ENCODE measurements around the gene KRT36. TPM values are rescaled to one million over a fixed set of nuclear protein-coding genes. Genes with fewer than 3 reads are reported as not detected.

Gene KRT36
- total and polyA plus RNA-seq, 2 of the 8 experiments (the other 6 are each of a cell fraction or from before 2014, with no cell fraction given), result not detected

GRCh38 chr17:41523225-41523593, 33.5 kb upstream of the KRT36 start (continued):
- TF ChIP-seq CHD7 (IDR thresholded peaks at IDR 0.05; ENCODE audit: insufficient replicate concordance, low read length) (no peak), NRF1 (IDR thresholded peaks at IDR 0.05; ENCODE audit: low read depth, low read length) (no peak), JUND (IDR thresholded peaks at IDR 0.05; ENCODE audit: low read length) (no peak)
